Gastroesophageal sphincter (tissue), 4 donors: ENCODE data around the gene PSAP. TPM values are rescaled to one million over a fixed set of nuclear protein-coding genes. Genes with fewer than 3 reads are reported as not detected.

Experiments used
- ATAC-seq: fragments of 150-250 bp; one replicate; pipeline ENCODE4 v1.9.1; 2016; ENCODE audit warnings: mild to moderate bottlenecking, moderate library complexity
- H3K27ac ChIP-seq, 4 donors: fragments of 200-600 bp; sonication (generic) in 3 of 4; 1 replicate in 3 of 4; 2 replicates in 1 of 4; pipeline ENCODE4 v1.5.1; 2016 to 2019
- H3K27me3 ChIP-seq: fragments of 200-600 bp; sonication (generic); one replicate; pipeline ENCODE4 v1.5.1; 2019
- H3K36me3 ChIP-seq, 2 donors: fragments of 200-600 bp; sonication (generic); one replicate each; pipeline ENCODE4 v1.5.1; 2019; ENCODE audit warnings: control low read depth in 1 of 2
- H3K4me1 ChIP-seq, 3 donors: fragments of 200-600 bp; sonication (generic); 1 replicate in 2 of 3; 2 replicates in 1 of 3; pipeline ENCODE4 v1.5.1; 2016 to 2019; ENCODE audit warnings: control low read depth in 2 of 3
- H3K4me3 ChIP-seq, 2 donors: fragments of 200-600 bp; sonication (generic); one replicate each; pipeline ENCODE4 v1.5.1; 2019; ENCODE audit warnings: mild to moderate bottlenecking in 1 of 2, moderate library complexity in 1 of 2
- H3K9me3 ChIP-seq, 3 donors: fragments of 200-600 bp; sonication (generic); one replicate each; pipeline ENCODE4 v1.5.1; 2017 to 2019; ENCODE audit warnings: control low read depth in 2 of 3
- EP300 ChIP-seq: sonication (generic); formaldehyde crosslinking; IDR thresholded peaks from one replicate; pipeline ENCODE4 v1.6.1; 2017; ENCODE audit warnings: antibody characterized with exemption, mild to moderate bottlenecking
- POLR2A ChIP-seq, 2 donors: fragments of 450-650 bp; IDR thresholded peaks; one replicate each; pipeline ENCODE4 v1.6.1; 2017; ENCODE audit warnings: antibody characterized with exemption in 2 of 2, mild to moderate bottlenecking in 2 of 2, moderate library complexity in 1 of 2
- POLR2AphosphoS5 ChIP-seq: sonication (generic); formaldehyde crosslinking; IDR thresholded peaks from one replicate; pipeline ENCODE4 v1.6.1; 2017; ENCODE audit warnings: antibody characterized with exemption
- WGBS, 2 donors: methylation state at CpG; one replicate each; pipeline ENCODE4 v1.1.5; 2018; ENCODE audit warnings: low coverage in 1 of 2; 5-methylcytosine and 5-hydroxymethylcytosine counted together
- total RNA-seq, 4 donors: library from RNA; depleted of rRNA; stranded (reverse); fragments of >200 nt; gene quantifications; one replicate each; pipeline ENCODE4 v1.1.0, GENCODE V29; 2016
- TF ChIP-seq, protein P1 (sequence below), 4 experiments: fragments of 200-600 bp in 2 of 4; fragments of 450-650 bp in 2 of 4; sonication (generic) in 1 of 4; IDR thresholded peaks; one replicate each; pipeline ENCODE4 v1.5.1; 2017 to 2019; ENCODE audit warnings: antibody characterized with exemption in 4 of 4, mild to moderate bottlenecking in 2 of 4, moderate library complexity in 2 of 4

Gene PSAP
- total RNA-seq, 4 donors from 2014 or later = 604 to 881 (median 718) TPM

DNA sequence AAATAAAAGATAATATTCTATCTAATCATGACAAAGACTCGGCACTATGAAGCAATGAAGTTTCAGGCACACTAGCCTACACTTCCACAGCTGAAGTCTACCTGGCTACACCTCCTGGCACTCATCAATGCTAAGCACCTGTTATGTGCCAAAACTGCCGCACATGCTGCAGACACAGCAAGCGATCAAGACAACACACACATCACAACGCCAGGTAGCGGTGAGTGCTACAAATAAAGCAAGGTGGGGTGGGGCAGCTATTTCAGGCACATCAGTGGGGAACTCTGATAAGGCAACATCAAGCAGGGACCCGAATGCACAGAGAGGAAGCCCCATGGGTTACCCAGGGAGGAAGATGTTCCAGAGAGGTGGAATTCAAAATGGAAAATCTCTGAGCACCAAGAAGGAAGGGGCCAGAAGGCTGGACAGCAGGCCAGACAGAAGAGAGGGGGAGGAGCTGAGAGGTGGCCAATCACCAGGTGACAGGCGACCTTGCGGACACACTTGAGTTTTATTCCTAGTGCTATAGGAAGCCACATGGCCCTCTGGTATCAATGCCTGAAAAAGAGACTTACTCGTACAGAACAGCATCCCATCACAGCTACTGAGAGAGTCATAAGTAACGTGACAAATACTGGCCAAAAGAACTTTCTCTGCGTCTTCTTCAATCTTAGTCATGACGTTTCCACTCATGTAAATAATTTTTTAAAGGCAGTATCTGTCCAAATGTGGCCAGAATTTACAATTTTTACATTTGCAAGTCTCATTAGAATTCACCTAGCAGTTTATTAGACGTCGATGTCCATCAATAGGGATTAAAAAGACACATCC, 8.0 kb downstream of the PSAP start:
- TF ChIP-seq POLR2AphosphoS5 = no peak
- no peak for TF ChIP-seq EP300
- TF ChIP-seq POLR2A (IDR thresholded peaks at IDR 0.05) = no peak
- TF ChIP-seq, protein P1, sequence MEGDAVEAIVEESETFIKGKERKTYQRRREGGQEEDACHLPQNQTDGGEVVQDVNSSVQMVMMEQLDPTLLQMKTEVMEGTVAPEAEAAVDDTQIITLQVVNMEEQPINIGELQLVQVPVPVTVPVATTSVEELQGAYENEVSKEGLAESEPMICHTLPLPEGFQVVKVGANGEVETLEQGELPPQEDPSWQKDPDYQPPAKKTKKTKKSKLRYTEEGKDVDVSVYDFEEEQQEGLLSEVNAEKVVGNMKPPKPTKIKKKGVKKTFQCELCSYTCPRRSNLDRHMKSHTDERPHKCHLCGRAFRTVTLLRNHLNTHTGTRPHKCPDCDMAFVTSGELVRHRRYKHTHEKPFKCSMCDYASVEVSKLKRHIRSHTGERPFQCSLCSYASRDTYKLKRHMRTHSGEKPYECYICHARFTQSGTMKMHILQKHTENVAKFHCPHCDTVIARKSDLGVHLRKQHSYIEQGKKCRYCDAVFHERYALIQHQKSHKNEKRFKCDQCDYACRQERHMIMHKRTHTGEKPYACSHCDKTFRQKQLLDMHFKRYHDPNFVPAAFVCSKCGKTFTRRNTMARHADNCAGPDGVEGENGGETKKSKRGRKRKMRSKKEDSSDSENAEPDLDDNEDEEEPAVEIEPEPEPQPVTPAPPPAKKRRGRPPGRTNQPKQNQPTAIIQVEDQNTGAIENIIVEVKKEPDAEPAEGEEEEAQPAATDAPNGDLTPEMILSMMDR (IDR thresholded peaks at IDR 0.05) = no peak
- H3K9me3 ChIP-seq = no peaks in the 10 kb centered on the region
- ATAC-seq = no peak
- no peak overlapping the region for H3K4me3 ChIP-seq
- 76 to 80% methylated on average over 8 to 14 of the region's 14 CpGs for WGBS, 2 donors
- H3K27ac ChIP-seq = no peak overlapping the region
- no peaks in the 10 kb centered on the region for H3K27me3 ChIP-seq
- no peaks in the 10 kb centered on the region for H3K36me3 ChIP-seq
- peaks cover 7 to 96% (median 56%) of the 10 kb centered on the region in 3 donors for H3K4me1 ChIP-seq

DNA sequence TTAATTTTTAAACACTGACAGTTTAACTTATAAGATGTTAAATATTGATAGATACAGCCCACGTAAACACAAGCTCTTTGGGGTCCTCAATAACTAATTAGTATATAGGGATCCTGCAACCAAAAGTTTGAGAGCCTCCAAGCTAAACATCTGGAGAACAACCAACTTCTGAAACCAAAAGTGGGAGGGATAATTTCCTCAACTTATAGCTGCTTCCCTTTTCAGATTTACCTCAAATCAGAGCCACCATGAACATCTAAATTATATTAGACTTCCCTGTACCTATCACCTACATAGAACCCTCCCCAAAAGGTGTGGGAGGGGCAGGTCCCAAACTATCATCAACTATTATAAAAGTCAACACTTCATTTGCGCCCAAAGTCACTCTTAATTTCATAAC, 8.6 kb downstream of the PSAP start:
- TF ChIP-seq, protein P1 (IDR thresholded peaks at IDR 0.05) = no peak
- no peak for TF ChIP-seq POLR2A (IDR thresholded peaks at IDR 0.05)
- no peak for TF ChIP-seq POLR2AphosphoS5
- TF ChIP-seq EP300 = no peak
- 35 to 55% methylated on average over 2 of the region's 2 CpGs for WGBS, 2 donors
- H3K27me3 ChIP-seq = no peaks in the 10 kb centered on the region
- no peaks in the 10 kb centered on the region for H3K9me3 ChIP-seq
- no peak for ATAC-seq
- H3K27ac ChIP-seq = no peak overlapping the region
- peaks cover 7 to 96% (median 55%) of the 10 kb centered on the region in 3 donors for H3K4me1 ChIP-seq
- no peak overlapping the region for H3K4me3 ChIP-seq
- no peaks in the 10 kb centered on the region for H3K36me3 ChIP-seq

DNA sequence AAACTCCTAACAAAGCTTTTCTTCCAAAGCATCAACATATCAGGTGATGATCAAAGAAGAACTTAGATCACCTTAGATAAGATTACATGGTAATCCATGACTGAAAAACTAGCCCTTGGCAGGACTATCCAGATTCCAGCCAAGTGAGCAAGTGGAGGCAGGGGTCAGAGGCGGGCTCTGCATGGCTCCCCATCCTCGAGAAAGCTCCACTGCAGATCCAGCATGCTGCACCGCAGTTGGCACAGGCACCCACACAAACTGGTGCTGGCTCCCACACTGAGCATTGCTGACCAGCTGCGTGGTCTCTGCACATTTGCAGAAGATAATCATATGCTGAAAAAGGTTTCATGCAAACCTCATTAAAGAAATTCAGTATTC, 10.1 kb downstream of the PSAP start:
- Histone ChIP-seq H3K27me3 (no peaks in the 10 kb centered on the region), H3K4me1 (peaks cover 11 to 98% (median 65%) of the 10 kb centered on the region in 3 donors), H3K27ac (peak overlapping the region in 2 of 4 donors; percentile 40 to 75), H3K4me3 (no peak overlapping the region), H3K36me3 (no peaks in the 10 kb centered on the region), H3K9me3 (no peaks in the 10 kb centered on the region)
- TF ChIP-seq, protein P1 (IDR thresholded peaks at IDR 0.05) = no peak
- TF ChIP-seq POLR2AphosphoS5 = no peak
- no peak for TF ChIP-seq EP300
- TF ChIP-seq POLR2A (IDR thresholded peaks at IDR 0.05) = no peak
- no peak for ATAC-seq
- 78 to 79% methylated on average over 3 to 4 of the region's 4 CpGs for WGBS, 2 donors

DNA sequence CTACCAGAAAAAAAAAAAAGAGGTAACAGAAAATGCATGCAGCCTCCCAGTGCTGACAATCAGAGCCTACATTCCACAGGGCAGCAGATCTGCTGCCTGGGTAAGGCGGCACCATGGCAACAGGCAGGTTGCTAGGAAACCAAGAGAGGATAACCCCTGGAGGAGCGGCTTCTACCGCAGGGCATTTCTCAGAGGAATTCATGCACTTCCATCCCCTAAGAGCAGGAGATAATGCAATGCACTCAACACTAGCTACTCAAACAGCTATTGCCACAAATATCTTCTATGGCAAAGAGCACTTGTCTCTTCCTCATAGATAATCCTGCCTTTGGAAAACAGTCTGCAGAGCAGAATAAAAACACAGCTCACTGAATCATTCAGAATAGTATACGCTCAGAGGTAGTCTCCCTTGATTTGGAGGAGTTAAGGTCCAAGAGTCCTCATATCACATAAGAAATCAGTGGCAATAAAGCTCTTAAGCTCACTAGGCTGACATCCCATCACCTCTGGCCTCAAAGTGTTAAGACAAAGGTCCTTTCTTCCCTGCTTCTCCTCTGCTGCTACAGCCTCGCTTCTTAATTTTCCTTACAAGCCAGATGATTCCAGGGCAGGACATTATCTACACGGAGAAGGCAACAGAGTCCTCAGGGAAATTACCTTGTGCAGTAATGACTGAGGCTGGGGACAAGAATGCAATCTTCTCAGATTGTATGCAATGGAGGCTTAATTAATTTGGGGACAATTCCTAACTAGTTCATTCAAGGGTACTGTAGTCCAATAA, 10.7 kb downstream of the PSAP start:
- Histone ChIP-seq H3K4me3 (no peak overlapping the region), H3K9me3 (no peaks in the 10 kb centered on the region), H3K27ac (peak overlapping the region in 2 of 4 donors; percentile 40 to 75), H3K4me1 (peaks cover 12 to 98% (median 64%) of the 10 kb centered on the region in 3 donors), H3K27me3 (no peaks in the 10 kb centered on the region), H3K36me3 (no peaks in the 10 kb centered on the region)
- peak; percentile 64 for ATAC-seq
- WGBS, 2 donors = 6 to 21% methylated on average over 4 of the region's 6 CpGs
- no peak for TF ChIP-seq EP300
- no peak for TF ChIP-seq POLR2A (IDR thresholded peaks at IDR 0.05)
- no peak for TF ChIP-seq POLR2AphosphoS5
- TF ChIP-seq, protein P1 (IDR thresholded peaks at IDR 0.05) = no peak
